ENCODE measurements around the gene TMEM184A. TPM values are rescaled to one million over a fixed set of nuclear protein-coding genes. Genes with fewer than 3 reads are reported as not detected.

The TMEM184A gene
- total RNA-seq, 1 donor from 2014 or later = 129 TPM

- Histone ChIP-seq H3K4me3 (no peak overlapping the region), H3K27me3 (no peaks in the 10 kb centered on the region), H3K4me1 (peaks cover 16% of the 10 kb centered on the region), H3K27ac (no peak overlapping the region), H3K9me3 (no peaks in the 10 kb centered on the region), H3K36me3 (peaks cover 0 to 23% of the 10 kb centered on the region in 2 donors)
- TF ChIP-seq POLR2AphosphoS5 (IDR thresholded peaks at IDR 0.05; ENCODE audit: insufficient read depth in 1 of 2, low read depth in 1 of 2) (no peak), POLR2A (IDR thresholded peaks at IDR 0.05) (no peak)
- TF ChIP-seq, protein P1, sequence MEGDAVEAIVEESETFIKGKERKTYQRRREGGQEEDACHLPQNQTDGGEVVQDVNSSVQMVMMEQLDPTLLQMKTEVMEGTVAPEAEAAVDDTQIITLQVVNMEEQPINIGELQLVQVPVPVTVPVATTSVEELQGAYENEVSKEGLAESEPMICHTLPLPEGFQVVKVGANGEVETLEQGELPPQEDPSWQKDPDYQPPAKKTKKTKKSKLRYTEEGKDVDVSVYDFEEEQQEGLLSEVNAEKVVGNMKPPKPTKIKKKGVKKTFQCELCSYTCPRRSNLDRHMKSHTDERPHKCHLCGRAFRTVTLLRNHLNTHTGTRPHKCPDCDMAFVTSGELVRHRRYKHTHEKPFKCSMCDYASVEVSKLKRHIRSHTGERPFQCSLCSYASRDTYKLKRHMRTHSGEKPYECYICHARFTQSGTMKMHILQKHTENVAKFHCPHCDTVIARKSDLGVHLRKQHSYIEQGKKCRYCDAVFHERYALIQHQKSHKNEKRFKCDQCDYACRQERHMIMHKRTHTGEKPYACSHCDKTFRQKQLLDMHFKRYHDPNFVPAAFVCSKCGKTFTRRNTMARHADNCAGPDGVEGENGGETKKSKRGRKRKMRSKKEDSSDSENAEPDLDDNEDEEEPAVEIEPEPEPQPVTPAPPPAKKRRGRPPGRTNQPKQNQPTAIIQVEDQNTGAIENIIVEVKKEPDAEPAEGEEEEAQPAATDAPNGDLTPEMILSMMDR (IDR thresholded peaks at IDR 0.05) = no peak
- intact Hi-C loops (cut with DNase I) = no loop called here
- no peak for DNase-seq (ENCODE audit: extremely low spot score in 2 of 2)
Measured at GRCh38 chr7:1542329-1542728, 13.7 kb downstream of the TMEM184A start.

DNA sequence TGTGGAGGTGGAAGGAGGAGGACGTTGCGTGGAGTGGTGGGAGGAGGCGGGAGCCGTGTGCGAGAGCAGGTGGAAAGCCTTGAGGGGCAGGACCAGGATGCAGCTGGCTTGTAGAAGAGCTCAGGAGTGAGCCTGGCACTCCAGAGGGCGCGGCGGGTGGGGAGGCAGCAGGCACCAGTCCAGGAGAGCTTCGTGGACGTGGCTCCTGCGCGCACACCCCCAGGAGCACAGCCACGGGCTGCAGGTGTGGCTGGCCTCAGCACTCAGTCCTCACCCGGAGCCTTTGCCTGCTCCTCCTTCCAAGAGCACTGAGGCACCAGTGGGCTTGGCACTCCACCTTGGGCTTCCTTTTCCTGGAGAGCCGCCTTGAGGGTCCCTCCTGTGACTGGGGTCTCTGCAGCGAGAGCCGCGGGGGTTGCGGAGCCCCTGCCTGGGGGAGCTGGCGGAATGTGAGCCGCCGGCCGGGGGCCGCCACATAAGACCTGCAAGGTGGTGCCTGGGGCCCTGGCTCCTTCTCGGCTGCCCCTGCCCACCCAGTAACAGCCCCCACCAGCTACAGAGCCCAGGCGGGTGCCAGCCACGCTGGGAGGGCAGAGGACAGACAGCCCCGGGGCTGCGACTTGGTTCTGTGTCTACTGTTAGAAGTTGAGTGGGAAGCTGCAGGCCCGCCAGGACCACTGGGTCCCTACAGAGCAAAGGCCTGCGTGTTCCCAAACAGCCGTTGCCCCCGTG is 14.4 kb downstream of the TMEM184A start:
- no peaks in the 10 kb centered on the region for H3K9me3 ChIP-seq
- peaks cover 20% of the 10 kb centered on the region for H3K4me1 ChIP-seq
- intact Hi-C loops (cut with DNase I) = no loop called here
- H3K27me3 ChIP-seq = no peaks in the 10 kb centered on the region
- no peak overlapping the region for H3K27ac ChIP-seq
- DNase-seq (ENCODE audit: extremely low spot score in 2 of 2) = no peak
- TF ChIP-seq, protein P1 (IDR thresholded peaks at IDR 0.05) = no peak
- TF ChIP-seq POLR2A (IDR thresholded peaks at IDR 0.05) (no peak), POLR2AphosphoS5 (IDR thresholded peaks at IDR 0.05; ENCODE audit: insufficient read depth in 1 of 2, low read depth in 1 of 2) (no peak)
- H3K36me3 ChIP-seq = peaks cover 0 to 23% of the 10 kb centered on the region in 2 donors
- no peak overlapping the region for H3K4me3 ChIP-seq

GRCh38 chr7:1540776-1541271 is 15.2 kb downstream of the TMEM184A start:
- Histone ChIP-seq H3K9me3 (no peaks in the 10 kb centered on the region), H3K27ac (no peak overlapping the region), H3K27me3 (no peaks in the 10 kb centered on the region), H3K36me3 (peaks cover 0 to 23% of the 10 kb centered on the region in 2 donors), H3K4me1 (peaks cover 28% of the 10 kb centered on the region), H3K4me3 (no peak overlapping the region)
- intact Hi-C loops (cut with DNase I) = no loop called here
- no peak for DNase-seq (ENCODE audit: extremely low spot score in 2 of 2)
- no peak for TF ChIP-seq POLR2A (IDR thresholded peaks at IDR 0.05)
- TF ChIP-seq, protein P1 (IDR thresholded peaks at IDR 0.05) = no peak
- TF ChIP-seq POLR2AphosphoS5 (IDR thresholded peaks at IDR 0.05; ENCODE audit: insufficient read depth in 1 of 2, low read depth in 1 of 2) = no peak

DNA sequence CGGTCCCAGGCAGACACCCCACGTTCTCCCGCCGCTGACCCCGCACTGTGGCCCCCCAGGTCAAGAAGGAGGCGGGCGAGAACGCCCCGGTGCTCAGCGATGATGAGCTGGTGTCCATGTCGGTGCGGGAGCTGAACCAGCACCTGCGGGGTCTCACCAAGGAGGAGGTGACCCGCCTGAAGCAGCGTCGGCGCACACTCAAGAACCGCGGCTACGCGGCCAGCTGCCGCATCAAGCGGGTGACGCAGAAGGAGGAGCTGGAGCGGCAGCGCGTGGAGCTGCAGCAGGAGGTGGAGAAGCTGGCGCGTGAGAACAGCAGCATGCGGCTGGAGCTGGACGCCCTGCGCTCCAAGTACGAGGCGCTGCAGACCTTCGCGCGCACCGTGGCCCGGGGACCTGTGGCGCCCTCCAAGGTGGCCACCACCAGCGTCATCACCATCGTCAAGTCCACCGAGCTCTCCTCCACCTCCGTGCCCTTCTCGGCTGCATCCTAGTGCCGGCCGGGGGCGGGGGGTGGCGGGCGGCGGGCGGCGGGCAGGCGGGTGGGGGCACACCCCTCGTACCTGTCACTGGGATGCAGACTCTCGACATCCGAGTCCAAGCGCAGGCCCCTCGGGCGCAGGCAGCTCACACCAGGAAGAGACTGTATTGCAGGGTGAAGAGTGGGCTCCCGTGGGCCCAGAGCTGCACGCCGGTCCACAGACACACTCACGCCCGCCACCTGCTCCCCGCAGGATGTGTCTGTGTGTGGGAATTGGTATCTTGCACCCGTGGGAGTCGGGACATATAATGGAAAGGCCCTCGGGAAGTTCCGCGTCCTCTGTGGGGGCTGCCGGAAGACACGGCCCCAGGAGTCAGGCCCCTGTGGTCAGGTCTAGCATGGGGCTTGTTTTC is 15.9 kb downstream of the TMEM184A start:
- no peak for DNase-seq (ENCODE audit: extremely low spot score in 2 of 2)
- peaks cover 35% of the 10 kb centered on the region for H3K4me1 ChIP-seq
- no peak overlapping the region for H3K4me3 ChIP-seq
- no peak for TF ChIP-seq POLR2A (IDR thresholded peaks at IDR 0.05)
- TF ChIP-seq POLR2AphosphoS5 (IDR thresholded peaks at IDR 0.05; ENCODE audit: insufficient read depth in 1 of 2, low read depth in 1 of 2) = peak in 1 of 2 donors; percentile 13
- intact Hi-C loops (cut with DNase I) = no loop called here
- peaks cover 0 to 23% of the 10 kb centered on the region in 2 donors for H3K36me3 ChIP-seq
- H3K27ac ChIP-seq = no peak overlapping the region
- no peaks in the 10 kb centered on the region for H3K9me3 ChIP-seq
- H3K27me3 ChIP-seq = no peaks in the 10 kb centered on the region

DNA sequence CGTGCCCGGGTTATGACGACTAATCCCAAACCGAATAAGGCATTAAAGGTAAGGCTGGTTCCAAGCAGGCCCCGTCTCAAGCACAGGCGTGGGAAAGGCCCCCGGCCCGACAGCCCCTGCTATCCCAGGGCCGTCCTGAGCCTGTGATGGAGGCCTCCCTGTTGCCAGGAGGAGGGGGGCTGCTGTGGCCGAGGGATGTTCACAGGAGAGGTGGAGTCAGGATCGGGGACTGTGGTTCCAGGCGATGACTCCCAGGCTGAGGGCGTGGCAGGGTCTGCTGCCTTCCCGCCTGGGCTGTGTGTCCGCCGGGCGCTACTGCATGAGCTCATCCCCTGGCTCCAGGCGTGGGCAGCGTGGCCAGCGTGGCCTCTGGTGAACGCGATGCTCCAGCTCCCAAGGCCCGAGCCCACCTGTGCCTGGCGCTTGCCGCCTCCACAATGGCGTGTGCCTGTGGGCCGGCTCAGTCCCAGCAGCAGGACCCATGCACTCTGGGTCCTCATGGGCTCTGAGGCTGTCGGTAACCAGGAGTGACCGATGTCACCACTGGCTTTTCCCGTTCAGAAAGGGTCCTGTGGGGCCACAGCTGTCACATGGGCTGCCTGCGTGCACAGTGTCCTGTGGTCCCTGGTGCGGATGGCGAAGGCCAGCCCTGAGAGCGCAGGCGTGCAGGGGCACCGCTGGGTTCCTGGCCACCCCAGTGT is 16.7 kb downstream of the TMEM184A start:
- TF ChIP-seq, protein P1 (IDR thresholded peaks at IDR 0.05) = no peak
- intact Hi-C loops (cut with DNase I) = no loop called here
- no peak for DNase-seq (ENCODE audit: extremely low spot score in 2 of 2)
- H3K27me3 ChIP-seq = no peaks in the 10 kb centered on the region
- H3K9me3 ChIP-seq = no peaks in the 10 kb centered on the region
- peaks cover 43% of the 10 kb centered on the region for H3K4me1 ChIP-seq
- peak overlapping the region; percentile 99 for H3K27ac ChIP-seq
- H3K36me3 ChIP-seq = peaks cover 0 to 23% of the 10 kb centered on the region in 2 donors
- no peak overlapping the region for H3K4me3 ChIP-seq
